ENCODE data around the gene KMO.

The KMO gene

GRCh38 chr1:241542199-241542907, 10.2 kb downstream of the KMO start:
- DNase-seq = no peak

GRCh38 chr1:241548008-241548407, 15.8 kb downstream of the KMO start:
- DNase-seq = no peak

- no peak for DNase-seq
Observed at GRCh38 chr1:241550318-241550717, 18.1 kb downstream of the KMO start.

GRCh38 chr1:241551759-241552638, 19.8 kb downstream of the KMO start:
- no peak for DNase-seq

- no peak for DNase-seq
Observed at GRCh38 chr1:241553886-241554592, 21.9 kb downstream of the KMO start.

- no peak for DNase-seq
Observed at GRCh38 chr1:241555526-241555925, 23.3 kb downstream of the KMO start.

- no peak for DNase-seq
Observed at GRCh38 chr1:241557031-241557430, 24.9 kb downstream of the KMO start.

GRCh38 chr1:241557551-241558193, 25.5 kb downstream of the KMO start:
- DNase-seq = no peak

- DNase-seq = no peak
Observed at GRCh38 chr1:241560146-241560848, 28.1 kb downstream of the KMO start.

- no peak for DNase-seq
Observed at GRCh38 chr1:241560849-241561187, 28.6 kb downstream of the KMO start.

- no peak for DNase-seq
Observed at GRCh38 chr1:241569848-241570247, 37.7 kb downstream of the KMO start.

GRCh38 chr1:241574154-241574553, 42.0 kb downstream of the KMO start:
- no peak for DNase-seq

- no peak for DNase-seq
Observed at GRCh38 chr1:241579434-241579833, 47.3 kb downstream of the KMO start.

GRCh38 chr1:241582921-241583321, 50.7 kb downstream of the KMO start:
- DNase-seq = no peak

- DNase-seq = no peak
Observed at GRCh38 chr1:241586905-241587512, 54.8 kb downstream of the KMO start.

- DNase-seq = no peak
Observed at GRCh38 chr1:241589521-241589920, 57.3 kb downstream of the KMO start.

GRCh38 chr1:241590719-241591118, 58.5 kb downstream of the KMO start:
- DNase-seq = no peak

- DNase-seq = peak; percentile 40
Observed at GRCh38 chr1:241591317-241591716, 59.1 kb downstream of the KMO start.

GRCh38 chr1:241591736-241592135, 59.6 kb downstream of the KMO start:
- no peak for DNase-seq

GRCh38 chr1:241592273-241592958, 60.2 kb downstream of the KMO start:
- DNase-seq = peak; percentile 48

GRCh38 chr1:241593186-241593585, 61.0 kb downstream of the KMO start:
- no peak for DNase-seq

GRCh38 chr1:241596633-241597032, 64.5 kb downstream of the KMO start:
- DNase-seq = no peak

Data from amniotic stem cell (primary cell).